H9 (cell line): ENCODE results near the gene AQP10. TPM values are rescaled to one million over a fixed set of nuclear protein-coding genes. Genes with fewer than 3 reads are reported as not detected.
"Not testable (repeated sequence)": the region's sequence is repeated elsewhere in the genome, so short reads cannot be mapped to it uniquely, and the experiment has no call there.

Source experiments
- DNase-seq: peaks from one replicate; pipeline ENCODE4 v3.0.0-alpha.2; 2017
- H2AFZ ChIP-seq: one replicate; pipeline ENCODE4 v1.6.1; 2013; ENCODE audit warnings: mild to moderate bottlenecking, low read length, control low read depth, moderate library complexity
- H2AK5ac ChIP-seq: 2 replicates; pipeline ENCODE4 v1.6.1; 2013; ENCODE audit warnings: low read length, control low read depth, mixed read lengths; ENCODE audit not compliant: insufficient read length
- H2BK120ac ChIP-seq: one replicate; pipeline ENCODE4 v1.6.1; 2013; ENCODE audit warnings: low read depth, mild to moderate bottlenecking, low read length, control low read depth, inconsistent platforms; ENCODE audit not compliant: poor library complexity, severe bottlenecking
- H2BK12ac ChIP-seq: 2 replicates; pipeline ENCODE4 v1.6.1; 2013; ENCODE audit warnings: low read length, control low read depth, mixed read lengths, low read depth; ENCODE audit not compliant: insufficient read length
- H2BK15ac ChIP-seq: 2 replicates; pipeline ENCODE4 v1.6.1; 2013; ENCODE audit warnings: low read depth, low read length, control low read depth
- H2BK20ac ChIP-seq: one replicate; pipeline ENCODE4 v1.6.1; 2013; ENCODE audit warnings: low read depth, mild to moderate bottlenecking, low read length, control low read depth, inconsistent platforms; ENCODE audit not compliant: poor library complexity, severe bottlenecking
- H2BK5ac ChIP-seq: 2 replicates; pipeline ENCODE4 v1.6.1; 2013; ENCODE audit warnings: low read length, control low read depth, mixed read lengths; ENCODE audit not compliant: insufficient read length
- H3K14ac ChIP-seq: 2 replicates; pipeline ENCODE4 v1.6.1; 2013; ENCODE audit warnings: low read length, control low read depth; ENCODE audit not compliant: insufficient read depth
- H3K18ac ChIP-seq: 2 replicates; pipeline ENCODE4 v1.6.1; 2013; ENCODE audit warnings: low read depth, mild to moderate bottlenecking, mixed read lengths, low read length, control low read depth; ENCODE audit not compliant: insufficient read length
- H3K23ac ChIP-seq: 2 replicates; pipeline ENCODE4 v1.6.1; 2013; ENCODE audit warnings: low read length, control low read depth, mixed read lengths, low read depth; ENCODE audit not compliant: insufficient read length
- H3K23me2 ChIP-seq: 2 replicates; pipeline ENCODE4 v1.6.1; 2013; ENCODE audit warnings: low read depth, mild to moderate bottlenecking, mixed read lengths, low read length, control low read depth; ENCODE audit not compliant: insufficient read length, poor library complexity, severe bottlenecking
- H3K27ac ChIP-seq: 2 replicates; pipeline ENCODE4 v1.5.1; 2013; ENCODE audit warnings: low read length, control low read depth, mixed read lengths, low read depth; ENCODE audit not compliant: insufficient read length
- H3K27me3 ChIP-seq: 2 replicates; pipeline ENCODE4 v1.6.1; 2013; ENCODE audit warnings: low read length, control low read depth, inconsistent platforms; ENCODE audit not compliant: insufficient read depth
- H3K4ac ChIP-seq: 2 replicates; pipeline ENCODE4 v1.6.1; 2013; ENCODE audit warnings: low read depth, mild to moderate bottlenecking, control low read depth, inconsistent platforms, low read length, moderate library complexity
- H3K4me1 ChIP-seq: 2 replicates; pipeline ENCODE4 v1.6.1; 2013; ENCODE audit warnings: low read length, control low read depth, inconsistent platforms; ENCODE audit not compliant: insufficient read depth
- H3K4me2 ChIP-seq: 2 replicates; pipeline ENCODE4 v1.6.1; 2013; ENCODE audit warnings: low read length, control low read depth, mixed read lengths; ENCODE audit not compliant: insufficient read length, insufficient read depth
- H3K56ac ChIP-seq: 2 replicates; pipeline ENCODE4 v1.6.1; 2013; ENCODE audit warnings: low read depth, mild to moderate bottlenecking, mixed read lengths, low read length, control low read depth; ENCODE audit not compliant: insufficient read length
- H3K79me1 ChIP-seq: 2 replicates; pipeline ENCODE4 v1.6.1; 2013; ENCODE audit warnings: low read depth, mild to moderate bottlenecking, moderate library complexity, low read length, control low read depth, inconsistent platforms; ENCODE audit not compliant: insufficient read depth, poor library complexity, severe bottlenecking
- H3K79me2 ChIP-seq: 2 replicates; pipeline ENCODE4 v1.6.1; 2013; ENCODE audit warnings: low read length, control low read depth, inconsistent platforms; ENCODE audit not compliant: insufficient read depth
- H3K9ac ChIP-seq: 2 replicates; pipeline ENCODE4 v1.6.1; 2013; ENCODE audit warnings: low read length, control low read depth, mixed read lengths; ENCODE audit not compliant: insufficient read length; ENCODE audit errors: extremely low read depth
- H3K9me3 ChIP-seq: one replicate; pipeline ENCODE4 v1.6.1; 2013; ENCODE audit warnings: low read depth, low read length, inconsistent platforms; ENCODE audit not compliant: control insufficient read depth
- H3T11ph ChIP-seq: one replicate; pipeline ENCODE4 v1.6.1; 2013; ENCODE audit warnings: mild to moderate bottlenecking, low read length, control low read depth, inconsistent platforms
- H4K20me1 ChIP-seq: one replicate; pipeline ENCODE4 v1.6.1; 2013; ENCODE audit not compliant: control insufficient read depth, insufficient read length, insufficient read depth
- H4K5ac ChIP-seq: 2 replicates; pipeline ENCODE4 v1.6.1; 2013; ENCODE audit warnings: low read depth, mild to moderate bottlenecking, mixed read lengths, low read length, control low read depth; ENCODE audit not compliant: insufficient read length
- H4K8ac ChIP-seq: replicated peaks from 2 replicates; pipeline ENCODE4 v1.6.1; 2013; ENCODE audit warnings: low read length, control low read depth, mixed read lengths, low read depth; ENCODE audit not compliant: insufficient read length
- H4K91ac ChIP-seq: 2 replicates; pipeline ENCODE4 v1.6.1; 2013; ENCODE audit warnings: low read depth, mild to moderate bottlenecking, moderate library complexity, mixed read lengths, low read length, control low read depth; ENCODE audit not compliant: insufficient read length
- H3K27ac Mint-ChIP-seq, 3 experiments: 2 replicates in 2 of 3; 3 replicates in 1 of 3; pipeline ENCODE4 v1.8.0; 2020 to 2021; ENCODE audit warnings: mixed read lengths in 3 of 3, mild to moderate bottlenecking in 1 of 3, moderate library complexity in 1 of 3
- H3K27me3 Mint-ChIP-seq: 2 replicates; pipeline ENCODE4 v1.8.0; 2021; ENCODE audit warnings: low read depth, mild to moderate bottlenecking, moderate library complexity, mixed read lengths
- H3K36me3 Mint-ChIP-seq, 3 experiments: 2 replicates in 2 of 3; 3 replicates in 1 of 3; pipeline ENCODE4 v1.8.0; 2020 to 2021; ENCODE audit warnings: low read depth in 3 of 3, mixed read lengths in 3 of 3; ENCODE audit not compliant: insufficient read depth in 1 of 3
- H3K4me1 Mint-ChIP-seq, 2 experiments: 2 replicates each; pipeline ENCODE4 v1.8.0; 2020; ENCODE audit warnings: mixed read lengths in 2 of 2
- H3K4me3 Mint-ChIP-seq, 2 experiments: 2 replicates in 1 of 2; 3 replicates in 1 of 2; pipeline ENCODE4 v1.8.0; 2020 to 2021; ENCODE audit warnings: mild to moderate bottlenecking in 2 of 2, mixed read lengths in 2 of 2, moderate library complexity in 1 of 2
- H3K9me3 Mint-ChIP-seq, 2 experiments: 2 replicates in 1 of 2; 3 replicates in 1 of 2; pipeline ENCODE4 v1.8.0; 2020; ENCODE audit warnings: mild to moderate bottlenecking in 2 of 2, mixed read lengths in 2 of 2, moderate library complexity in 1 of 2
- WGBS: extraction: QIAGEN DNeasy Blood & Tissue Kit; methylation state at CpG from one replicate; pipeline ENCODE4 v1.1.7; 2013; ENCODE audit warnings: missing lambda C conversion rate, low lambda C conversion rate, mixed read lengths; ENCODE audit not compliant: insufficient read length; ENCODE audit errors: extremely low coverage; 5-methylcytosine and 5-hydroxymethylcytosine counted together
- total RNA-seq: library from RNA; stranded (reverse); gene quantifications from 2 replicates; pipeline ENCODE4 v1.2.1, GENCODE V29; 2021
- TF ChIP-seq, protein P1 (sequence below): fragments of 200-600 bp; sonication (generic); conservative IDR thresholded peaks from 3 replicates; pipeline ENCODE4 v1.8.0; 2021; ENCODE audit warnings: antibody characterized with exemption, mild to moderate bottlenecking

The AQP10 gene
- total RNA-seq, 1 experiment from 2014 or later, result not detected

DNA sequence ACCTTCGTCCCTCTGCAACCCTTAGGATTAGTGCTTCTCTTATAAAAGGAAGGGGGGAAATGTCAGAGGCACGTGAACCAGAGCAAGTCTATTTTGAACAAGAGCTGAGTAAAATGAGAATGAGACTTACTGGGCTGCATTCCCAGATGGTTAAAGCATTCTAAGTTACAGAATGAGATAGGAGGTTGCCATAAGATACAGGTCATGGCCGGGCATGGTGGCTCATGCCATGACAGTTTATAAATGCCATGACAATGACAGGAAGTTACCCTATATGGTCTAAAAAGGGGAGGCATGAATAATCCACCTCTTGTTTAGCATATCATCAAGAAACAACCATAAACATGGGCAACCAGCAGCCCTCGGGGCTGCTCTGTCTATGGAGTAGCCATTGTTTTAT is 2.5 kb upstream of the AQP10 start:
- Mint-ChIP-seq H3K36me3 (no peaks in the 10 kb centered on the region; a peak in 1 of 7 replicates), H3K4me3 (no peak overlapping the region), H3K9me3 (peaks cover 16 to 28% of the 10 kb centered on the region in 2 experiments), H3K27ac (no peak overlapping the region), H3K4me1 (no peaks in the 10 kb centered on the region), H3K27me3 (peaks cover 21% of the 10 kb centered on the region)
- no peaks in the 10 kb centered on the region for H3K9me3 ChIP-seq
- H3K4me1 ChIP-seq, result no peaks in the 10 kb centered on the region
- no peak for DNase-seq
- no peak overlapping the region for H2BK5ac ChIP-seq
- no peak overlapping the region for H4K5ac ChIP-seq
- no peak overlapping the region for H2BK12ac ChIP-seq
- no peak overlapping the region for H2BK120ac ChIP-seq
- no peaks in the 10 kb centered on the region for H4K20me1 ChIP-seq
- H3K56ac ChIP-seq, result no peak overlapping the region
- H2BK20ac ChIP-seq, result no peak overlapping the region
- no peak overlapping the region for H3K4me2 ChIP-seq
- H3K27me3 ChIP-seq, result no peaks in the 10 kb centered on the region
- H3K14ac ChIP-seq, result no peak overlapping the region
- TF ChIP-seq, protein P1, sequence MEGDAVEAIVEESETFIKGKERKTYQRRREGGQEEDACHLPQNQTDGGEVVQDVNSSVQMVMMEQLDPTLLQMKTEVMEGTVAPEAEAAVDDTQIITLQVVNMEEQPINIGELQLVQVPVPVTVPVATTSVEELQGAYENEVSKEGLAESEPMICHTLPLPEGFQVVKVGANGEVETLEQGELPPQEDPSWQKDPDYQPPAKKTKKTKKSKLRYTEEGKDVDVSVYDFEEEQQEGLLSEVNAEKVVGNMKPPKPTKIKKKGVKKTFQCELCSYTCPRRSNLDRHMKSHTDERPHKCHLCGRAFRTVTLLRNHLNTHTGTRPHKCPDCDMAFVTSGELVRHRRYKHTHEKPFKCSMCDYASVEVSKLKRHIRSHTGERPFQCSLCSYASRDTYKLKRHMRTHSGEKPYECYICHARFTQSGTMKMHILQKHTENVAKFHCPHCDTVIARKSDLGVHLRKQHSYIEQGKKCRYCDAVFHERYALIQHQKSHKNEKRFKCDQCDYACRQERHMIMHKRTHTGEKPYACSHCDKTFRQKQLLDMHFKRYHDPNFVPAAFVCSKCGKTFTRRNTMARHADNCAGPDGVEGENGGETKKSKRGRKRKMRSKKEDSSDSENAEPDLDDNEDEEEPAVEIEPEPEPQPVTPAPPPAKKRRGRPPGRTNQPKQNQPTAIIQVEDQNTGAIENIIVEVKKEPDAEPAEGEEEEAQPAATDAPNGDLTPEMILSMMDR, result no peak
- WGBS, result no CpG with 5 or more reads among the region's 4 CpGs
- no peak overlapping the region for H2AFZ ChIP-seq
- no peaks in the 10 kb centered on the region for H3K79me2 ChIP-seq
- no peak overlapping the region for H2BK15ac ChIP-seq
- H3K23ac ChIP-seq, result no peak overlapping the region
- no peak overlapping the region for H4K8ac ChIP-seq
- no peak overlapping the region for H3K9ac ChIP-seq
- H4K91ac ChIP-seq, result no peak overlapping the region
- no peak overlapping the region for H2AK5ac ChIP-seq
- no peak overlapping the region for H3K18ac ChIP-seq
- no peak overlapping the region for H3K4ac ChIP-seq
- no peaks in the 10 kb centered on the region for H3K79me1 ChIP-seq
- no peak overlapping the region for H3T11ph ChIP-seq
- no peaks in the 10 kb centered on the region for H3K23me2 ChIP-seq
- H3K27ac ChIP-seq, result no peak overlapping the region

DNA sequence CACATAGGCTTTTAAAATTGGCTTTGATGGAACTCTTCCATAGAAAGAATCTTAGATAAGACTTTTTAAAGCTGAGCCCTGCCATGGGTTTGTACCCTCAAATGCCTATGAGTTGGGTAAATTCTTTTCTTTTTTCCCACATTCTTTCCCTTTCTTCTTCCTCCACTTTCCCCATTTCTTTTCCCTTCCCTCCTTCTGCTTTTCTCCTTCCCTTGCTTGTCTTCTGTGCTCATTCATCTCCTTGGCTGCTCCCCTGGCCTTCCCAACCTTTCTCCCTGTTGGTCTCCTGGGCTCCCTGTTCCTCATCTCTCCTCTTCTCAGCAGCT is 679 bp downstream of the AQP10 start:
- not testable (repeated sequence) for H2BK20ac ChIP-seq, H3K4ac ChIP-seq, H3K4me1 Mint-ChIP-seq, H3K18ac ChIP-seq, H4K91ac ChIP-seq, H3K27ac Mint-ChIP-seq, H2BK120ac ChIP-seq, H3K4me2 ChIP-seq, H4K5ac ChIP-seq, DNase-seq, H3K27me3 ChIP-seq, H2BK5ac ChIP-seq, H3K4me1 ChIP-seq, H2BK12ac ChIP-seq, H2AFZ ChIP-seq, H3K23ac ChIP-seq, H4K20me1 ChIP-seq, H3K36me3 Mint-ChIP-seq, H3K79me2 ChIP-seq, H3K56ac ChIP-seq, H3K14ac ChIP-seq, H2BK15ac ChIP-seq, H3K4me3 Mint-ChIP-seq, H4K8ac ChIP-seq, H3K27ac ChIP-seq, H3K9ac ChIP-seq, H2AK5ac ChIP-seq, H3K79me1 ChIP-seq, H3K23me2 ChIP-seq, H3T11ph ChIP-seq, H3K9me3 ChIP-seq
- Mint-ChIP-seq H3K27me3 (peaks cover 27% of the 10 kb centered on the region), H3K9me3 (peaks cover 12 to 14% of the 10 kb centered on the region in 2 experiments)
